ENCODE data around the gene ITIH5. TPM values are rescaled to one million over a fixed set of nuclear protein-coding genes. Genes with fewer than 3 reads are reported as not detected.

The ITIH5 gene
- polyA plus RNA-seq, 1 donor: 6.8 TPM

Other genes with a start within 250 kb of the ITIH5 start
- gene ITIH2, start 36.4 kb upstream of the ITIH5 start, polyA plus RNA-seq: 0.52 TPM
- 14.7 TPM for gene KIN, start 121.0 kb upstream of the ITIH5 start, polyA plus RNA-seq
- 318 TPM for gene ATP5F1C, start 121.2 kb upstream of the ITIH5 start, polyA plus RNA-seq
- 5.0 TPM for gene TAF3, start 151.5 kb upstream of the ITIH5 start, polyA plus RNA-seq

All from large intestine (tissue), 1 donor.